Measurements from ENCODE around the gene DBX2.
"Not testable (repeated sequence)": the region's sequence is repeated elsewhere in the genome, so short reads cannot be mapped to it uniquely, and the experiment has no call there.

The DBX2 gene

GRCh38 chr12:45050751-45051571 is at the start of gene DBX2:
TSS of gene DBX2 (minus strand) at chr12:45051099. CDS start at chr12:45050927, 172 bp downstream.
- ATAC-seq (ENCODE audit: low read depth) = peak; percentile 27; the same call in 1 of the 3 replicates

GRCh38 chr12:45098766-45099165 is 47.9 kb upstream of the DBX2 start:
- no peaks in the 10 kb centered on the region for H3K4me1 ChIP-seq (ENCODE audit: insufficient read depth, poor library complexity, severe bottlenecking)
- no peak overlapping the region for H3K27ac ChIP-seq (ENCODE audit: poor library complexity, severe bottlenecking)
- ATAC-seq (ENCODE audit: low read depth) = no peak
- H3K27me3 ChIP-seq (ENCODE audit: insufficient read depth, poor library complexity, severe bottlenecking) = peaks cover 10% of the 10 kb centered on the region
- no peak overlapping the region for H3K4me3 ChIP-seq (ENCODE audit: severe bottlenecking)
- no peak for DNase-seq (ENCODE audit: low spot score)
- no peak for TF ChIP-seq CTCF (IDR thresholded peaks at IDR 0.05; ENCODE audit: poor library complexity, severe bottlenecking)
- no peaks in the 10 kb centered on the region for H3K36me3 ChIP-seq (ENCODE audit: low read depth)
- no peaks in the 10 kb centered on the region for H3K9me3 ChIP-seq (ENCODE audit: severe bottlenecking)

More at GRCh38 chr12:45050751-45051571, at the start of gene DBX2:
- Histone ChIP-seq H3K27me3 (ENCODE audit: insufficient read depth, poor library complexity, severe bottlenecking) (peaks cover 84% of the 10 kb centered on the region), H3K4me1 (ENCODE audit: insufficient read depth, poor library complexity, severe bottlenecking) (no peaks in the 10 kb centered on the region), H3K4me3 (ENCODE audit: severe bottlenecking) (no peak within 1 kb of the TSS), H3K27ac (ENCODE audit: poor library complexity, severe bottlenecking) (no peak within 1 kb of the TSS), H3K9me3 (ENCODE audit: severe bottlenecking) (peaks cover 2% of the 10 kb centered on the region), H3K36me3 (ENCODE audit: low read depth) (no peaks in the 10 kb centered on the region)
- no peak for TF ChIP-seq CTCF (IDR thresholded peaks at IDR 0.05; ENCODE audit: poor library complexity, severe bottlenecking)
- DNase-seq (ENCODE audit: low spot score) = no peak

- H3K4me3 ChIP-seq (ENCODE audit: severe bottlenecking); ATAC-seq (ENCODE audit: low read depth); H3K9me3 ChIP-seq (ENCODE audit: severe bottlenecking); H3K27ac ChIP-seq (ENCODE audit: poor library complexity, severe bottlenecking); H3K36me3 ChIP-seq (ENCODE audit: low read depth); DNase-seq (ENCODE audit: low spot score); H3K4me1 ChIP-seq (ENCODE audit: insufficient read depth, poor library complexity, severe bottlenecking): not testable (repeated sequence)
- peaks cover 18% of the 10 kb centered on the region for H3K27me3 ChIP-seq (ENCODE audit: insufficient read depth, poor library complexity, severe bottlenecking)
Observed at GRCh38 chr12:45095417-45095816, 44.5 kb upstream of the DBX2 start.

- Histone ChIP-seq H3K36me3 (ENCODE audit: low read depth) (no peaks in the 10 kb centered on the region), H3K4me1 (ENCODE audit: insufficient read depth, poor library complexity, severe bottlenecking) (no peaks in the 10 kb centered on the region), H3K27ac (ENCODE audit: poor library complexity, severe bottlenecking) (no peak overlapping the region), H3K4me3 (ENCODE audit: severe bottlenecking) (no peak overlapping the region), H3K9me3 (ENCODE audit: severe bottlenecking) (peaks cover 4% of the 10 kb centered on the region), H3K27me3 (ENCODE audit: insufficient read depth, poor library complexity, severe bottlenecking) (peaks cover 34% of the 10 kb centered on the region)
- TF ChIP-seq CTCF (IDR thresholded peaks at IDR 0.05; ENCODE audit: poor library complexity, severe bottlenecking) = no peak
- ATAC-seq (ENCODE audit: low read depth) = no peak
- DNase-seq (ENCODE audit: low spot score) = no peak
Observed at GRCh38 chr12:45093051-45093450, 42.2 kb upstream of the DBX2 start.

- TF ChIP-seq CTCF (IDR thresholded peaks at IDR 0.05; ENCODE audit: poor library complexity, severe bottlenecking) = no peak
- Histone ChIP-seq H3K9me3 (ENCODE audit: severe bottlenecking) (peaks cover 4% of the 10 kb centered on the region), H3K27me3 (ENCODE audit: insufficient read depth, poor library complexity, severe bottlenecking) (peaks cover 29% of the 10 kb centered on the region), H3K4me3 (ENCODE audit: severe bottlenecking) (no peak overlapping the region), H3K27ac (ENCODE audit: poor library complexity, severe bottlenecking) (no peak overlapping the region), H3K36me3 (ENCODE audit: low read depth) (no peaks in the 10 kb centered on the region), H3K4me1 (ENCODE audit: insufficient read depth, poor library complexity, severe bottlenecking) (no peaks in the 10 kb centered on the region)
- DNase-seq (ENCODE audit: low spot score) (no peak), ATAC-seq (ENCODE audit: low read depth) (no peak)
Observed at GRCh38 chr12:45089411-45090075, 38.6 kb upstream of the DBX2 start.

All from RWPE2 (cell line).